Right atrium auricular region (tissue), 2 donors: ENCODE results near the gene MEX3D. TPM values are rescaled to one million over a fixed set of nuclear protein-coding genes. Genes with fewer than 3 reads are reported as not detected.

Source experiments
- DNase-seq: peaks from one replicate; pipeline ENCODE4 v3.0.0-alpha.2; 2019; ENCODE audit warnings: low spot score
- H3K27ac ChIP-seq, 2 donors: fragments of 200-600 bp; sonication (generic); 1 replicate in 1 of 2; 2 replicates in 1 of 2; pipeline ENCODE4 v1.5.1; 2016 to 2019
- H3K27me3 ChIP-seq, 2 donors: fragments of 200-600 bp; sonication (generic); one replicate each; pipeline versions ENCODE4 v1.5.1 to v1.6.0; 2017 to 2019
- H3K36me3 ChIP-seq: fragments of 200-600 bp; sonication (generic); one replicate; pipeline ENCODE4 v1.5.1; 2016
- H3K4me1 ChIP-seq, 2 donors: fragments of 200-600 bp; sonication (generic); one replicate each; pipeline versions ENCODE4 v1.5.1 to v1.6.0; 2017 to 2019
- H3K4me3 ChIP-seq, 2 donors: fragments of 200-600 bp; sonication (generic); 1 replicate in 1 of 2; 2 replicates in 1 of 2; pipeline ENCODE4 v1.5.1; 2017 to 2019; ENCODE audit warnings: mild to moderate bottlenecking in 1 of 2, moderate library complexity in 1 of 2
- H3K9me3 ChIP-seq, 2 donors: fragments of 200-600 bp; sonication (generic); one replicate each; pipeline ENCODE4 v1.5.1; 2019
- CTCF ChIP-seq, 2 donors: fragments of 200-600 bp; sonication (generic); IDR thresholded peaks; one replicate each; pipeline ENCODE4 v1.5.1; 2019; ENCODE audit warnings: antibody characterized with exemption in 2 of 2
- total RNA-seq, 2 donors: library from RNA; depleted of rRNA; stranded (reverse); fragments of >200 nt; gene quantifications; one replicate each; pipeline ENCODE4 v1.1.0, GENCODE V29; 2016

The MEX3D gene
- total RNA-seq, 2 donors from 2014 or later, result 7.5 to 17.0 TPM

DNA sequence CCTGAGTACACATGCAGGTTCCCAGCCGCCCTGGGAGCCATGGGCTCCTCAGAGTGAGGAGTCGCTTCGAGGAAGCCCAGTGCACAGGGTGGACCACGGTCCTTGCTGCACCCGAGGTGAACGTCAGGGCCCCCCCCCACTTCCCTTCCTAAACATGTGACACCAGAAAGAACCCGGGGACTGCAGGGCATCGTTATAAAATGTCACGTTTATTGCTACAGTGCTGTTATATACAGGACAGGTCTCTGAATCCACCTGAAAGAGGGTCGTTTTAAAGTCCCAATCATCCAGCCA, 40.9 kb upstream of the MEX3D start:
- Histone ChIP-seq H3K27me3 (no peaks in the 10 kb centered on the region), H3K36me3 (peaks cover 18% of the 10 kb centered on the region), H3K9me3 (no peaks in the 10 kb centered on the region), H3K27ac (no peak overlapping the region), H3K4me1 (peaks cover 3 to 17% of the 10 kb centered on the region in 2 donors), H3K4me3 (no peak overlapping the region)
- TF ChIP-seq CTCF (IDR thresholded peaks at IDR 0.05), result no peak
- DNase-seq, result no peak

DNA sequence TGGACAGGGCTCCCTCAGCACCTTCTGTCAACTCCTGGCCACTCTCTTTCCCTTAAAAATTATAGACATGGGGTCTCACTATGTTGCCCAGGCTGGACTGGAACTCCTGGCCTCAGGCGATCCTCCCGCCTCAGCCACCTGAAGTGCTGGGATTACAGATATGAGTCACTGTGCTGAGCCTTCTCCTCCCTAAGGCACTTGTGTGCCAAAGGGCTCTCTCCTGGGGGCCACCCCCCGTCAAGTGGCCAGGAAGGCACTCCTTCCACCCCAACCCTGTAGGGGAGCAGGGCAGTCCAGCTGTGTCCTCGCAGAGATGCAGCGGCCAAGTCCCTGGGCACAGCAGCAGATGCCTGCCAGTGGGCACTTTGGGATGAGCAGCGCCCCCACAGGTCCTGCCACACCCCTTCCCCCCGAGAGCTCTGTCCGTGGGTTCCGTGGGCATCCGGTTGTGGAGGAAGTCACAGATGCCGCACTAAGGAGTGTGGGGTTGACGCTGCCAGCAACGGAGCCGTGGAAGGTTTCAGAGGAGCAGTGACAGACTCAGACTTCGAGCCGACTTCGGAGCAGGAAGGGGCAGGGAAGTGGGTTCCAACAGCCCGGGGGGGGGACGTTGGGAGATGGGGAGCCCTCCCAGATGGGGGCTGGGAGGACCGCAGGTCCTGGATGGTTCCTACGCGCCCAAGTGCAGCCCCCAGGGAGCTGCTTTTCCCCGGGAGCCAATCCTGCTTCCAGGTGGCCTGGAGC, 40.4 kb upstream of the MEX3D start:
- Histone ChIP-seq H3K9me3 (no peaks in the 10 kb centered on the region), H3K27me3 (no peaks in the 10 kb centered on the region), H3K4me3 (no peak overlapping the region), H3K36me3 (peaks cover 15% of the 10 kb centered on the region), H3K27ac (no peak overlapping the region), H3K4me1 (peaks cover 3 to 22% of the 10 kb centered on the region in 2 donors)
- TF ChIP-seq CTCF (IDR thresholded peaks at IDR 0.05), result no peak
- DNase-seq, result no peak

GRCh38 chr19:1606138-1606651, 38.1 kb upstream of the MEX3D start:
- H3K4me3 ChIP-seq, result peak overlapping the region; percentile 87 to 100
- H3K27ac ChIP-seq, result peak overlapping the region; percentile 95
- TF ChIP-seq CTCF (IDR thresholded peaks at IDR 0.05), result no peak
- H3K4me1 ChIP-seq, result peaks cover 3 to 33% of the 10 kb centered on the region in 2 donors
- no peaks in the 10 kb centered on the region for H3K27me3 ChIP-seq
- peak; percentile 65 for DNase-seq
- H3K9me3 ChIP-seq, result no peaks in the 10 kb centered on the region
- peaks cover under 1% of the 10 kb centered on the region for H3K36me3 ChIP-seq

GRCh38 chr19:1605236-1606137, 37.4 kb upstream of the MEX3D start, which contains the start of gene UQCR11:
Gene UQCR11, minus strand, starts transcription at chr19:1605462. Its CDS starts 53 bp downstream, at chr19:1605409.
- no peaks in the 10 kb centered on the region for H3K27me3 ChIP-seq
- peak in 1 of 2 donors; percentile 71 for TF ChIP-seq CTCF (IDR thresholded peaks at IDR 0.05)
- peak within 1 kb of the TSS; percentile 87 to 100 for H3K4me3 ChIP-seq
- peak; percentile 97 for DNase-seq
- no peaks in the 10 kb centered on the region for H3K9me3 ChIP-seq
- peak within 1 kb of the TSS; percentile 95 for H3K27ac ChIP-seq
- no peaks in the 10 kb centered on the region for H3K36me3 ChIP-seq
- peaks cover 3 to 33% of the 10 kb centered on the region in 2 donors for H3K4me1 ChIP-seq

DNA sequence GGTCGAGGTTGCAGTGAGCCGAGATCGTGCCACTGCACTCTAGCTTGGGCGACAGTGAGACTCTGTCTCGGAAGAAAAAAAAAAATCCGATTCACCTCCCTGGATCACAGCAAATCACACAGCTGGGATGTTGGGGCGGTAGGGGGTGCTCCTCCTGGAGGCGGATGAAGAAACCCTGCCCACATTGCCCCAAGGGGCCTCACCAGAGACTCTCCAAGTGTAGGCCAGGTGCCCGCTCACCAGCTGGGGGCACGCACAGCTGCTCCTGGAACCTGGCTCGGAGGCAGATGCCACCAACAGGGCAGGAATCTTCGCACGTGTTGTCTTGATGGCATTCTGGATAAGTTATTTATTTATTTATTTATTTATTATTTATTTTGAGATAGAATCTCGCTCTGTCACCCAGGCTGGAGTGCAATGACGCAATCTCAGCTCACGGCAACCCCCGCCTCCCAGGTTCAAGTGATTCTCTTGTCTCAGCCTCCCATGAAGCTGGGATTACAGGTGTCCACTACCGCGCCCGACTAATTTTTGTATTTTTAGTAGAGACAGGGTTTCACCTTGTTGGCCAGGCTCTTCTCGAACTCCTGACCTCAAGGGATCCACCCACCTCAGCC, 34.1 kb upstream of the MEX3D start:
- no peak for TF ChIP-seq CTCF (IDR thresholded peaks at IDR 0.05)
- no peak overlapping the region for H3K4me3 ChIP-seq
- H3K27ac ChIP-seq, result no peak overlapping the region
- no peaks in the 10 kb centered on the region for H3K27me3 ChIP-seq
- peaks cover 25% of the 10 kb centered on the region for H3K36me3 ChIP-seq
- peaks cover 3 to 37% of the 10 kb centered on the region in 2 donors for H3K4me1 ChIP-seq
- no peaks in the 10 kb centered on the region for H3K9me3 ChIP-seq
- DNase-seq, result no peak
